ENCODE results near the gene MAGI2.
"Not testable (repeated sequence)": the region's sequence is repeated elsewhere in the genome, so short reads cannot be mapped to it uniquely, and the experiment has no call there.

The MAGI2 gene

DNA sequence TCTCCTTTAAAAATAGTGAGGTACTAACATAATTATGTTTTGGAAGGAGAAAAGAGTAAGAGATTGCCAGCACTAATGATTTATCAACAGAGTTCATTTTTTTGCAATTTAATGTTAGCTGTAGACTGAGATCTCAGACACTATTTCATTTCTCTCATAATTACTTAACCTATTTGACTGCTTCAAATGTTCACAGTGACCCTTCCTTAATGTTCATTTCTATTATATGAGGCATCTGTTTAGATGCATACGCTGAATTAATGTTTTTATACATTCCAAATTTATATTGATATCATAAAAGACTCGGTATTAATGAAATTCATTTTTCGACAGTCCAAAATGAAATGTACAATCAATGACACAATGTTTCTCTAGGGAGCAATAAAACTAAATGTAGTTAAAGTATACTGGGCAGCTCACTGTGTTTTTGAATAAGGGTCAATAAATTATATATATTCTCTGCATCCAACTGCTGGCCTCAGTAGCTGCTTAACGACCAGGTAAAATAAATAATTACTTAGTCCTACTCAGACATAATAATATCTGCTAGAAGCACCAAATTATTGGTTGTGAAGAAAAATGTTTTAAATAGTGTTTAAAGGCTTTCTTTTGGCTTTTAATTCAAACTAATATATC is 373.4 kb downstream of the MAGI2 start:
- no peak for TF ChIP-seq CTCF (IDR thresholded peaks at IDR 0.05; ENCODE audit: low read depth, low read length, missing control alignments)
- DNase-seq (ENCODE audit: extremely low read depth, low read depth): no peak
- no peak overlapping the region for H3K4me3 ChIP-seq (replicated peaks; ENCODE audit: low read depth, low read length)

- no peak for DNase-seq (ENCODE audit: extremely low read depth, low read depth)
- TF ChIP-seq CTCF (IDR thresholded peaks at IDR 0.05; ENCODE audit: low read depth, low read length, missing control alignments): no peak
Observed at GRCh38 chr7:79078273-79078672, 375.2 kb downstream of the MAGI2 start.

GRCh38 chr7:79071187-79071586 is 382.3 kb downstream of the MAGI2 start:
- not testable (repeated sequence) for H3K4me3 ChIP-seq (replicated peaks; ENCODE audit: low read depth, low read length); DNase-seq (ENCODE audit: extremely low read depth, low read depth)

More at GRCh38 chr7:79078273-79078672, 375.2 kb downstream of the MAGI2 start:
- no peak overlapping the region for H3K4me3 ChIP-seq (replicated peaks; ENCODE audit: low read depth, low read length)

- no peak for DNase-seq (ENCODE audit: extremely low read depth, low read depth)
- no peak for TF ChIP-seq CTCF (IDR thresholded peaks at IDR 0.05; ENCODE audit: low read depth, low read length, missing control alignments)
- H3K4me3 ChIP-seq (replicated peaks; ENCODE audit: low read depth, low read length): no peak overlapping the region
Observed at GRCh38 chr7:79064187-79064823, 389.2 kb downstream of the MAGI2 start.

GRCh38 chr7:79063019-79063698 is 390.3 kb downstream of the MAGI2 start:
- H3K4me3 ChIP-seq (replicated peaks; ENCODE audit: low read depth, low read length): no peak overlapping the region
- DNase-seq (ENCODE audit: extremely low read depth, low read depth): no peak
- no peak for TF ChIP-seq CTCF (IDR thresholded peaks at IDR 0.05; ENCODE audit: low read depth, low read length, missing control alignments)

GRCh38 chr7:79060498-79060897 is 393.0 kb downstream of the MAGI2 start:
- DNase-seq (ENCODE audit: extremely low read depth, low read depth): no peak
- H3K4me3 ChIP-seq (replicated peaks; ENCODE audit: low read depth, low read length): no peak overlapping the region
- no peak for TF ChIP-seq CTCF (IDR thresholded peaks at IDR 0.05; ENCODE audit: low read depth, low read length, missing control alignments)

DNA sequence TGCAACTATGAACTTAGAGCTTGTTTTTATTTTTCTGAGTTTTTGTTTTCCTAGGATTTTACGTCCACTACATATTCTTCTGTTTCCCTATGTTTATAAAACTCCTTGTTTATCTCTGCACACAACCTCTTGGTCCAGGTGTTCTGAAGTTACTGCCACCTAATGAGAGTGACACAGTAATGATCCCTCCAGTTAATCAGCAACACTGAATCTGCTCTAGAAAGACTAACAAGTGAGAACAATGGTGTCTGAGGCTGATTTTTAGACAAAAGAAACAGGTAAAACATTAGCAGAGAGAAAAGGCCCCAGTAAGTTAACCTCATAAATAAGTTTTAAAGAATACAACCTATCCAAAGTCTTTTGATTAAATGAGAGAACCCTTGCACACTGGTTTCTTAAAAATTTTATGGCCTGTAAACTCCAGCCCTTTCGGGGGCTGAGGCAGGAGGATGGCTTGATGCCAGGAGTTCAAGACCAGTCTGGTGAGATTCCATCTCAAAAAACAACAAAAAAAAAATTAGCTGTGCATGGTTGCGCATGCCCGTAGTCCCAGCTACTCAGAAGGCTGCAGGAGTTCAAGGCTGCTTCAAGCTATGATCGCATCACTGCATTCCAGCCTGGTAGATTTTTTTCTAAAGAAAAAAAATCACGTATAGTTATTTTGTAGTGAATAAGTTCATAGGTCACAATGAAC is 397.6 kb downstream of the MAGI2 start:
- H3K4me3 ChIP-seq (replicated peaks; ENCODE audit: low read depth, low read length): no peak overlapping the region
- no peak for TF ChIP-seq CTCF (IDR thresholded peaks at IDR 0.05; ENCODE audit: low read depth, low read length, missing control alignments)
- DNase-seq (ENCODE audit: extremely low read depth, low read depth): no peak

Measured in HFF-Myc (cell line).